Loucy (cell line): ENCODE data around the gene DZIP1.

ENCODE experiments used
- CTCF ChIP-seq: fragments of 200-600 bp; sonication (generic); conservative IDR thresholded peaks from 2 replicates; pipeline ENCODE4 v1.5.1; 2014; ENCODE audit warnings: mild to moderate bottlenecking, antibody characterized with exemption, low read length
- EZH2phosphoT487 ChIP-seq: fragments of 200-600 bp; IDR thresholded peaks from 2 replicates; pipeline ENCODE4 v1.6.1; 2018; ENCODE audit warnings: antibody characterized with exemption, mild to moderate bottlenecking, moderate library complexity, borderline replicate concordance

GRCh38 chr13:95546919-95547318 is 97.6 kb downstream of the DZIP1 start:
- TF ChIP-seq CTCF (no peak), EZH2phosphoT487 (no peak)
